ENCODE data around the gene THOC6.

THOC6 gene

DNA sequence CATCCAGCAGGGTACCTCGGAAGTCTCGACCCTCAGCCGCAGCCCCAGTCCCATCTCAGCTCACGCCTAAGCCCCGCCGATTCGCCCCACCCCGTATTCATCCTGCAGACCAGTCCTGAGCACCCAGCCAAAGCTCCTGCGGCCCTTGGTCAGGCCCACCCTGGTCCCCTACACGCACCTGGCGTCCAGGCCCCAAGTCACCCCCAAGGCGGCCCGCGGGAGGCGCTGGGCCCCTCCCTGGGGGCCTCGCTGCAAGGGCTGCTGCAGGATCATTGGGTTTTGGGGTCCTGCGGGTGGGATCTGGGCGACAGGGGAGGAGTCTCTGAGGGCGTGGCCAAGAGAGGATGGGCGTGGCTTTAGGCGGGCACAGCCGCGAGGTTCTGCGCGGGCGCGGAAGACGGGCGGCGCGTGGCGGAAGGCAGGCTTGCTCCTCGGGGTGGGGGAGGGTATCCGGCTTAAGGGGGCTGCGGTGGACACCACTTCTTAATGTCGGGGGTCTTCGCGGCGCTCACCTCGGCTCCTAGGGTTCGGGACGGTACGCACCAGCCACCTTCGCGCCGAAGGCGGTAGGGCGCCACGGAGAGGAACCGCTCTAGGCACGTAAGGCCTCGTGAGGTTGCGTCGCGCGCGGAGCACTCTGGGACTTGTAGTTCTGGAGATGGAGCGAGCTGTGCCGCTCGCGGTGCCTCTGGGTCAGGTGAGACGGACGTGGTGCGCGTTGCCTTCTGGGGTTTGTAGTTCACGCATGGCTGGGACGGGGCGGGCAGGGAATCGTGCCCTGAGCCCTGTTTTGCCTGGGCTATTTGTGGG lies at the start of gene THOC6, which contains the start of gene HCFC1R1:
Gene THOC6, plus strand, starts transcription at position 367 of the 810 bp plus-strand sequence. Its CDS starts 292 bp downstream, at position 659.
Gene HCFC1R1, minus strand, starts transcription at position 274 of the 810 bp plus-strand sequence. Its CDS starts 1 bp downstream, at position 273.
- DNase-seq (ENCODE audit: low read depth), result peak; percentile 95

- DNase-seq (ENCODE audit: low read depth), result no peak
Observed at GRCh38 chr16:2974319-2975056, 49.3 kb upstream of the THOC6 start.

- DNase-seq (ENCODE audit: low read depth), result no peak
Observed at GRCh38 chr16:2975161-2975795, 48.6 kb upstream of the THOC6 start.

GRCh38 chr16:2976201-2976600 lies 47.6 kb upstream of the THOC6 start:
- DNase-seq (ENCODE audit: low read depth), result no peak

DNA sequence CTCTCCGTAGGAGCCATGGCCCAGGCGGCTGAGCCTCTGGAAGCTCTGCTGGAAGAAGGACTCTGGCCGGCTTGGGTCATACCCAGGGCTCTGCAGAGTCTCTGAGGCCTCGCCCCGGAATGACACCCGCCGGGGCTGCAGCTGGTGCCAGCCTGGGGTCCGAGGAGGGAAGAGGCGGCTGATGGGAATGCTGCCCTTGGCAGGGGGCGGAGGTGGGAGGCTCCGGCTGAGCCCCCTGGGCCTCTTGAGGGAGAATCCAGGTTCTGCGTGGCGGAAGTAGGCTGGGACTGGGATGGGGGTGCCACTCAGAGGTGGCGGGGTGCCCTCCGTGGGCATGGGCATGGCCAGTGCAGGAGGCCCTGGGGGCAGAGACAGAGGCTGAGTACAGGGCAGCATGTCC lies 47.2 kb upstream of the THOC6 start:
- no peak for DNase-seq (ENCODE audit: low read depth)

DNA sequence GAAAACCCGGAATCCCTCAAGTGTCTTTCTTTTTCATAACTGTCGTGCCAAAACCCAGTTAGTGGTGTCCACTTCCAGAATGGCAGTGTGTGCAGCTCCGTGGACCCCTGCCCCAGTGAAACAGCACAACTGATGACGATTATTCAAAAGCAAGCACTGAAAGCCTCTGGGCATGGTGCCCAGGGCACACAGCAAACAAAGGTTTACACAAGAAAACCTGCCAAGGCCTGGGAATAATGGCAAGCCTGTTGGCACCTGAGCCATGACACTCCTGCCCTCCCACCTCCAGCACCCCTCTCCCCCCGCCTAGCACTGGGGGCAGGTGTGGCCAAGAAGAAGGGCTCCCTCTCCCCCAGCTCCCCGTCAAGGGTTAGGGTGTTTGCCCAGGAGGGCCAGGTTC lies 46.4 kb upstream of the THOC6 start:
- DNase-seq (ENCODE audit: low read depth), result no peak

- DNase-seq (ENCODE audit: low read depth), result no peak
Observed at GRCh38 chr16:2979669-2980226, 44.1 kb upstream of the THOC6 start.

DNA sequence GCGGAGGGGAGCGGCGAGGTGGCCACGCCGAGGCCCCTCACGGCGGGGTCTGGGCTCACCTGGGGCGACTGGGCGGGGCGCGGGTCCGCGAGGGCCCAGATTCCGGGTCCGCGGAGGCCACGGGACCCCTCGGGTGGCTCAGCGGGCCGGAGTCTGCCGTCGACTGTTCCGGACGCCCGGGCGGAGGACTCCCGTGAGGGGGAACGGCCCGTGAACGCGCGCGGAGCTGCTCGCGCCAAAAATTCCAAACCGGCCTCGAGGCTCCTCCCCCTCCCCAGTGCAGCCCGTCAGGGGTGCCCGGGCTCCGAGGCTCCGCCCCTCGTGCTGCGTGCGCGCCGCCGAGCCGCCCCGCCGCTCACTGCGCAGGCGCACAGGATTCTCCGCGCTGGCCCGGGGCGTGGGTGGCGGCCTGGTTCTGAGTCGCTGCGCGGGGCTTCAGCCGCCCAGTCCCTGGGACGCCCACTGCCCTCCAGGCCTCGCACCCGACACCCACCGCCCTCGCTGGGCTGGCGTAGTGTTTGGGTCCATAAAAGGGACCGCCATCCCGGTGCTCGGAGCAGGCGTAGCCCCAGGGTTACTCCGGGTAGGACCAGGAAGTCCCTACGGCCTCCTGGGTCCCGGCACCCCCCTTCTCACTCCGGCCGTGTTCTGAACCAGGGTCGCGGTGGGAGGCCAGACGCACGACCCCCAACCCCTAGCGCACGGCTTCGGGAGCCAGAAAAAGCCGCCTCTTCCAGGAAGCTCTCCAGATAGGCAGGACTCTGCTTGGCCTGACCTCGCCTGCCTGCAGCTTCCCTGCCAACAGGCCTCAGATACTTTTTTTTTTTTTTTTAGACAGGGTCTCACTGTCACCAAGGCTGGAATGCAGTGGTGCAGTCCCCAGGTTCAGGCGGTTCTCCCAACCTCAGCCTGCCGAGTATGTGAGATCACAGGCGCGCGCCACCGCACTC lies 43.3 kb upstream of the THOC6 start, which contains the start of gene PKMYT1:
Gene PKMYT1, minus strand, starts transcription at position 220 of the 950 bp plus-strand sequence. CDS start 789 bp downstream, outside the sequence.
- peak; percentile 91 for DNase-seq (ENCODE audit: low read depth)

- DNase-seq (ENCODE audit: low read depth), result no peak
Observed at GRCh38 chr16:2981177-2981898, 42.5 kb upstream of the THOC6 start.

DNA sequence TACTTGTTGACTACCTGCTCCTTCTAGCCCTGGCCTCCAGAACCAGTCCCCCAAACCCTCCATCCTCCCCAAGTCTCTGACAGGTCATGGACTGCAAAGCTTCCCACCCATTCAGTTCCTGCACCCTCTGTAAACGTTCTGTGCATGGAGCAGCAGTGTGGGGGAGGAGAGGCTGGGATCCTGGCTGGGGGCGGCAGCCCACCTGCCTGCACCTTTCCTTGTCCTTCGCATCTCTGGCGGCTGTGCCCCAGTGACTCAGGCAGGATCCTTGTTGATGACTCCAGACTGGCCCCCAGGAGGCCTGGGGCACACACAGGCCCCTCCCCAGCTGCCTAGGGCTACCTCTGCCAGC lies 42.0 kb upstream of the THOC6 start:
- DNase-seq (ENCODE audit: low read depth), result no peak

DNA sequence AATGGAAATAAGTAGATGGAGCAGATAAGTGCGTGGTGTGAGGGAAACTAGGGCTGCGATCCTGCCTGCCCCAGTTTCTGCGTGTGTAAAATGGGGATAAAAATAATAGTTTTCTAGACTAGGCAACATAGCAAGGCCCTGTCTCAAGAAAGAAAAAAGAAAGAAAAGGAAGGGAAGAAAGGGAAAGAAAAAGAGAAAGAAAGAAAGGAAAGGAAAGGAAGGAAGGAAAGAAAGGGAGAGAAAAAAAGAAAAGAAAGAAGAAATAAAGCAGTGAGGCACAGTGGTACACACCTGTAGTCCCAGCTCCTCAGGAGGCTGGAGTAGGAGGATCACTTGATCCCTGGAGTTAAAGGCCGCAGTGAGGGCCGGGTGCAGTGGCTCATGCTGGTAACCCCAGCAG lies 41.4 kb upstream of the THOC6 start:
- DNase-seq (ENCODE audit: low read depth), result no peak

DNA sequence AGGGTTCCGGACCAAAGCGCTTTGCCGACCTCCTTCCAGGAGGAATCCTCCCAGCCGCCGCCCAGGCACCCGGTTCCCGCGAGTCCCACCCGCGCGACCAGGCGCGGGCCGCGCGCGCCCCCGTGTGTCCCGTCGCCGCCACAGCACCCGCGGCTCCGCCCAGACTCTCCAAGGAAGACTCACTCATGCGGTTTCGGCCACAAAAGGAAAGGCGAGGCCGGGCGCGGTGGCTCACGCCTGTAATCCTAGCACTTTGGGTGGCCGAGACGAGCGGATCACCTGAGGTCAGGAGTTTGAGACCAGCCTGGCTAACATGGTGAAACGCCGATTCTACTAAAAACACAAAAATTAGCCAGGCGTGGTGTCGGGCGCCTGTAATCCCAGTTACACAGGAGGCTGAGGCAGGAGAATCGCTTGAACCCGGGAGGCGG lies 40.1 kb upstream of the THOC6 start:
- peak; percentile 52 for DNase-seq (ENCODE audit: low read depth)

DNA sequence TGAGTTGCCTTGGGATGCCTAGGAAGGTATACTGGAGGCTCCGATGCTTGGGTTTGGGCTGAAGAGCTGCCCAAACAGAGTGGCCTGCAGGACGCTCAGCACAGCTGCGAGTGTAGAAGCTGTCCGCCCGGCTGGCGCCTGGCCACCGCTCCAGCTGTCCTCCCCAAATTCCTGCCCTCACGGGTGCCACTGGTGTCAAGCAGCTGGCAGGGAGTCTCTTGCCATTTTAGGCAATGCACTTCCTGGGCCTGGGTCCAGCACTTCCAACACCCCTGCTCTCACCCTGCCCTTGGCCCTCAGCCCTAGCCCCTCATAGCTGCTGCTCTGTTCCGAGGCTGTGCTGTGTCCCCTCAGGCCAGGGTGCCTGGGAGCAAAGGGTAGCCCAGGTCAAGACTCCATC lies 38.4 kb upstream of the THOC6 start:
- no peak for DNase-seq (ENCODE audit: low read depth)

DNA sequence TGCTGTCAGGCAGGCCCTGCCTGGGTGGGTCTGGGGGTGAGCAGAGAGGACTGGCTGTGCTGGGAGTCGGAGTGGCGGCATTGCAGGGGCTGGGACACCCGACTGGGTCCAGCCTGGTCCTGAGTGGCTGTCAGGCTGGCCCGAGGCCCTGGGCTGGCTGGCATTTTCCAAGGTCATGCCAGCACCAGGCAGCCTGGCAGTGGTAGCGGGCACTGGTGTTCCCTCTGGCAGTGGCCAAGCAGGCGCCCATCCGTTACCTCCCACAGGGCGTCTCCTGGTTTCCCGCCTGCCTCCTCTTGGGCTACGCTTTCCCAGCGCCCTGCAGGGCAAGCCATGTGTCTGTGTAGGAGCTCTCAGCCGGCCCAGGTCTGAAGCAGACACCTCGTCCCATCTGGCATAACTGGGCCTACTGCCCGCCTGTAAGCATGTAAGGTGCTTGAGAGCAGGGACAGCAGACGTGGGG lies 37.9 kb upstream of the THOC6 start:
- DNase-seq (ENCODE audit: low read depth), result no peak

DNA sequence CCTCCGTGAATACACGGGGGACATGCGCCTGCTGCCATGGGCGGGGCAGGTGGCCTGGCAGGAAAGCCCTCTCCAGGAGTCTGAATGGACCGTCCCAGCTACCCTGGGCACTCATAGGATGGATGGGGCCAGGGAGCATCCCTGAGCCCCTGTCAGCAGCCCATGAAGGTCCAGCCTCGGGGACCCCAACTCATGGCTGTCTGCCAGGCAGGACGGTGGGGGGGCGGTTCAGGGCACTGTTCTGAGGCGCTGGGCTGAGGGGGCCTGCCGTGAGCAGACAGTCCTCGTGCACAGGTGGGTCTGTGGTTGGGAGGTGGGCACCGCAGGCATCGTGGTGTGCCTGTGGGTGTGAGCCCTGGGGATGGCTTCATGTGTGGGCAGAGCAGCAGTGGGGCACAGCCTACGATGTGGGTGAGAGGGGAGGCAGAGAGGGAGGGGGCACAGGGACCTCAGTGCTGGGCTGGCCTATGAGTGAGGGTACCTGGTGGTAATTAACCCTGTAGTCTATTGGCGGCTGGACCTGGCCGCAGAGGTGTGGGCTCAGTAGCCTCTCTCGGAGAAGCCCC lies 37.1 kb upstream of the THOC6 start:
- DNase-seq (ENCODE audit: low read depth), result no peak

DNA sequence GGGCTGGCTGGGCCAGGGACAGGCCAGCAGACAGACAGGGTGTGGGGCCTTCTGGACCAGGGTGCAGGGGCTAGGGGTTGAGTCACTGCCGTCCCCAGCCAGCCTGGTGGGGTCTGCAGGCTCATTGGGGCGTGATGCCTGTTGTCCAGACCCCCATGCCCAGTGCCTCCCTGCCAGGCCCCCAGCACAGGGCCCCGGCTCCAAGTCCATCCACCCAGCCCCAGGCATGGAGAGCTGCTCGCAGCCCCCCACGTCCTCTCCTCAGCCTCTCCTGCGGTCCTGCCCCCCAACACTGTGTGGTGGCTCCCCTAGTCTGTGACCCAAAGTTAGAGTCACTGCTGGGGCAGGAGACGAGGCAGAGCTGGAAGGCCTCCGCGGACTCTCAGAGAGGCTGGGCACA lies 36.5 kb upstream of the THOC6 start:
- DNase-seq (ENCODE audit: low read depth), result no peak

- no peak for DNase-seq (ENCODE audit: low read depth)
Observed at GRCh38 chr16:2987833-2988232, 36.0 kb upstream of the THOC6 start.

DNA sequence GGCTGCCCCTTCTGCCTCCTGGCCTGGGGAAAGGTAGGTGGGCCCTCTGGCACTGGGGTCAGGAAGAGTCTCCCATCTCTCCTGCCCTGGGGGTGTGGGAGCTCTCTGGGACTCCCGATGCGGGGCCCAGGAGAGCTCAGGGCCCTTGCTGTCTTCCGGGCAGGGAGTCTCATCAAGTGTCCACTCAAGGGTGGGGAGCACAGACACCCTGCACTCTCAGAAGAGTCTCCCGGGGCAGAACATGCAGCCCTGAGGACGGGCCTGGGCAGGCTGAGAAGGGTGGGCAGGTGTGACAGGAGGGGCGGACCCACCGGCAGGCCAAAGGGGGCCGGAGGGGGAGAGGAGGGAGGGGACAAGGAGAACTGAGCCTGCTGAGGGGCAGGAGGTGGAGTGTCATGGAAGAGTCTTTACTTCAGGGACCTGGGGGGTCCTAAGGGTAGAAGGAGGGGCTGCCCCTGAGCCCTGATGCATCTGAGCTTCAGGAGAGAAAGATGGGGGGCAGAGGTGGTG lies 35.2 kb upstream of the THOC6 start:
- no peak for DNase-seq (ENCODE audit: low read depth)

DNA sequence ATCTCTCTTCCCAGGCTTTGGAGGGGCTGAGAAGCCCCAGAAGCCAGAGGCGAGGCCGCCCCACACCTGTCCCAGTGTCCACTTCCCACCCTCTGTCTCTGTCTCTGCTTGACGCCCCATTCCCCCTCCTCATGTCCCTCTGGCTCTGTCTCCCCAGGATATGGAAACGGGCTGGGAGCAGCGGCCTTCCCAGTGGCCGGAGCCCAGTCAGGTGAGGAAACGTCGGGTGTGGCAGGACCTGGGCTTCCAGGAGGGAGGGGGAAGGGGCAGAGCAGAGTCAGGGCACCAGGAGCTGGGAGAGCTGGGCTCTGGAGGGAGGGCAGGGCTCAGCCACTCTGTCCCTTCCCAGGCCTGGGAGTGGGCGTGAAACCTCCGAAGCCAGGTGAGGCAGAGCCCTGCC lies 32.9 kb upstream of the THOC6 start:
- no peak for DNase-seq (ENCODE audit: low read depth)
